CD14-positive monocyte (primary cell): ENCODE data around the gene TTC36. TPM values are rescaled to one million over a fixed set of nuclear protein-coding genes. Genes with fewer than 3 reads are reported as not detected.

Experiments
- DNase-seq, 3 donors: peaks; one replicate each; pipeline ENCODE4 v3.0.0-alpha.2; 2011 to 2022
- H2AFZ ChIP-seq: 2 replicates; pipeline ENCODE4 v1.6.0; 2012; ENCODE audit warnings: mild to moderate bottlenecking, low read depth, low read length, inconsistent platforms; ENCODE audit not compliant: insufficient read depth, poor library complexity, severe bottlenecking
- H3K27ac ChIP-seq, 2 donors: 1 replicate in 1 of 2; 2 replicates in 1 of 2; pipeline ENCODE4 v1.5.1; 2012 to 2013; ENCODE audit warnings: low read length in 2 of 2, control low read depth in 1 of 2, inconsistent platforms in 1 of 2, low read depth in 1 of 2, mild to moderate bottlenecking in 1 of 2
- H3K27me3 ChIP-seq, 2 donors: one replicate each; pipeline versions ENCODE4 v1.6.0 to v1.6.1; 2011 to 2013; ENCODE audit warnings: low read length in 2 of 2; ENCODE audit not compliant: control insufficient read depth in 2 of 2, insufficient read depth in 2 of 2
- H3K36me3 ChIP-seq, 2 donors: replicated peaks in 1 of 2; 1 replicate in 1 of 2; 2 replicates in 1 of 2; pipeline versions ENCODE4 v1.5.1 to v1.6.1; 2012 to 2013; ENCODE audit warnings: low read length in 2 of 2, control low read depth in 1 of 2, inconsistent platforms in 1 of 2, mild to moderate bottlenecking in 1 of 2; ENCODE audit not compliant: insufficient read depth in 2 of 2, control insufficient read depth in 1 of 2
- H3K4me1 ChIP-seq, 2 donors: 1 replicate in 1 of 2; 2 replicates in 1 of 2; pipeline versions ENCODE4 v1.5.1 to v1.6.1; 2012 to 2013; ENCODE audit warnings: low read length in 2 of 2, control low read depth in 1 of 2, inconsistent platforms in 1 of 2, mild to moderate bottlenecking in 1 of 2, moderate library complexity in 1 of 2; ENCODE audit not compliant: insufficient read depth in 2 of 2, control insufficient read depth in 1 of 2
- H3K4me2 ChIP-seq: replicated peaks from 2 replicates; pipeline ENCODE3; 2012; ENCODE audit warnings: low read length, moderate library complexity, mild to moderate bottlenecking; ENCODE audit not compliant: poor library complexity, severe bottlenecking; ENCODE audit errors: extremely low read depth
- H3K4me3 ChIP-seq, 3 experiments: fragments of 200-600 bp in 1 of 3; sonication (generic) in 1 of 3; replicated peaks in 1 of 3; 1 replicate in 2 of 3; 2 replicates in 1 of 3; pipeline ENCODE4 v1.5.1; 2011 to 2013; ENCODE audit warnings: low read length in 3 of 3, mild to moderate bottlenecking in 3 of 3, control low read depth in 2 of 3, low read depth in 2 of 3, inconsistent platforms in 1 of 3, moderate library complexity in 1 of 3
- H3K79me2 ChIP-seq: 2 replicates; pipeline ENCODE4 v1.6.0; 2012; ENCODE audit warnings: mild to moderate bottlenecking, control low read depth, inconsistent platforms, low read length, moderate library complexity; ENCODE audit not compliant: insufficient read depth
- H3K9ac ChIP-seq: 2 replicates; pipeline ENCODE4 v1.6.0; 2017; ENCODE audit warnings: low read length, mild to moderate bottlenecking; ENCODE audit not compliant: insufficient read depth, poor library complexity, severe bottlenecking
- H3K9me3 ChIP-seq, 2 donors: replicated peaks in 1 of 2; 1 replicate in 1 of 2; 2 replicates in 1 of 2; pipeline versions ENCODE4 v1.5.1 to v1.6.1; 2012 to 2013; ENCODE audit warnings: low read length in 2 of 2, control low read depth in 1 of 2; ENCODE audit not compliant: control insufficient read depth in 1 of 2, insufficient read depth in 1 of 2
- H4K20me1 ChIP-seq: 2 replicates; pipeline ENCODE4 v1.6.0; 2012; ENCODE audit warnings: mild to moderate bottlenecking, low read length, control low read depth, moderate library complexity; ENCODE audit not compliant: insufficient read depth
- H3K27ac Mint-ChIP-seq, 7 donors: one replicate each; pipeline ENCODE4 v1.8.0; 2020; ENCODE audit warnings: mild to moderate bottlenecking in 7 of 7, mixed read lengths in 7 of 7, moderate library complexity in 6 of 7, inconsistent platforms in 2 of 7
- H3K27me3 Mint-ChIP-seq, 3 donors: one replicate each; pipeline ENCODE4 v1.8.0; 2021 to 2022; ENCODE audit warnings: low read depth in 3 of 3, mild to moderate bottlenecking in 3 of 3, mixed read lengths in 3 of 3, moderate library complexity in 3 of 3, inconsistent platforms in 1 of 3
- H3K36me3 Mint-ChIP-seq, 2 donors: one replicate each; pipeline ENCODE4 v1.8.0; 2020; ENCODE audit warnings: mixed read lengths in 2 of 2, inconsistent platforms in 1 of 2, mild to moderate bottlenecking in 1 of 2
- H3K4me1 Mint-ChIP-seq: one replicate; pipeline ENCODE4 v1.8.0; 2020; ENCODE audit warnings: mild to moderate bottlenecking, mixed read lengths
- H3K4me3 Mint-ChIP-seq, 2 donors: one replicate each; pipeline ENCODE4 v1.8.0; 2020; ENCODE audit warnings: mild to moderate bottlenecking in 2 of 2, mixed read lengths in 2 of 2, moderate library complexity in 1 of 2
- H3K9me3 Mint-ChIP-seq, 7 donors: one replicate each; pipeline ENCODE4 v1.8.0; 2020 to 2022; ENCODE audit warnings: mixed read lengths in 7 of 7, mild to moderate bottlenecking in 6 of 7, moderate library complexity in 6 of 7, inconsistent platforms in 2 of 7
- WGBS: methylation state at CpG from one replicate; pipeline ENCODE4 v1.1.5; 2013; ENCODE audit warnings: missing lambda C conversion rate; ENCODE audit not compliant: insufficient coverage; 5-methylcytosine and 5-hydroxymethylcytosine counted together
- intact Hi-C, 2 donors: fragments of 100-400 bp; cut with micrococcal nuclease; formaldehyde crosslinking; loops; one replicate each; pipeline versions ENCODE4 v1.15.0 to v1.15.1; 2023
- polyA plus RNA-seq, 3 donors: library from polyadenylated mRNA; depleted of rRNA in 1 of 3; unstranded in 2 of 3; stranded (reverse) in 1 of 3; fragments of 300-500 nt in 2 of 3; fragments of >200 nt in 1 of 3; fragmentation: Illumina TruSeq in 2 of 3; gene quantifications; 1 replicate in 2 of 3; 2 replicates in 1 of 3; pipeline ENCODE4 v1.2.3, GENCODE V29; 2012 to 2021
- TF ChIP-seq, protein P1 (sequence below): fragments of 200-600 bp; IDR thresholded peaks from one replicate; pipeline ENCODE4 v1.8.0; 2022; ENCODE audit warnings: antibody characterized with exemption, mild to moderate bottlenecking

TTC36 gene
- polyA plus RNA-seq, 3 donors, result not detected

DNA sequence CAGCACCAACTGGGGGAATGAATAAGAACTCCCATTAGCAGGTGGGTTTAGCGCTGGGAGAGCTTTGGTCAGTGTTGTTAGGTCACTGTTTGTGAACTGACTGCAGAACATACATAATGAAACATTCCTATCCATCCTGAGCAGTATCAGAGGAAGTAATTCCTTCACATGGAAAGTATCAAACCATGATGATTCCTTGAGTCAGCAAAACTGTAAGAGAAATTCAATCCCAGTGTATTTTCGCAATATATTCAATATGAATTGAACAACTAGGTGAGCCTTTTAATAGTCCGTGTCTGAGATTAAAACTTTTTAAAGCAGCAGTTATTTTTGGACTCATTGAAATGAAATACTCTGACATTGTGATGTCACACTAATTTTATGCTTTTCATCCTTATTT is 42.9 kb upstream of the TTC36 start:
- H3K9me3 ChIP-seq, result no peaks in the 10 kb centered on the region
- no peaks in the 10 kb centered on the region for H3K4me1 ChIP-seq
- H3K4me3 ChIP-seq, result no peak overlapping the region
- no peaks in the 10 kb centered on the region for H3K27me3 Mint-ChIP-seq
- no peak overlapping the region for H3K27ac Mint-ChIP-seq
- TF ChIP-seq, protein P1, sequence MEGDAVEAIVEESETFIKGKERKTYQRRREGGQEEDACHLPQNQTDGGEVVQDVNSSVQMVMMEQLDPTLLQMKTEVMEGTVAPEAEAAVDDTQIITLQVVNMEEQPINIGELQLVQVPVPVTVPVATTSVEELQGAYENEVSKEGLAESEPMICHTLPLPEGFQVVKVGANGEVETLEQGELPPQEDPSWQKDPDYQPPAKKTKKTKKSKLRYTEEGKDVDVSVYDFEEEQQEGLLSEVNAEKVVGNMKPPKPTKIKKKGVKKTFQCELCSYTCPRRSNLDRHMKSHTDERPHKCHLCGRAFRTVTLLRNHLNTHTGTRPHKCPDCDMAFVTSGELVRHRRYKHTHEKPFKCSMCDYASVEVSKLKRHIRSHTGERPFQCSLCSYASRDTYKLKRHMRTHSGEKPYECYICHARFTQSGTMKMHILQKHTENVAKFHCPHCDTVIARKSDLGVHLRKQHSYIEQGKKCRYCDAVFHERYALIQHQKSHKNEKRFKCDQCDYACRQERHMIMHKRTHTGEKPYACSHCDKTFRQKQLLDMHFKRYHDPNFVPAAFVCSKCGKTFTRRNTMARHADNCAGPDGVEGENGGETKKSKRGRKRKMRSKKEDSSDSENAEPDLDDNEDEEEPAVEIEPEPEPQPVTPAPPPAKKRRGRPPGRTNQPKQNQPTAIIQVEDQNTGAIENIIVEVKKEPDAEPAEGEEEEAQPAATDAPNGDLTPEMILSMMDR, result no peak
- no peak for DNase-seq
- H3K4me2 ChIP-seq, result no peak overlapping the region
- no peaks in the 10 kb centered on the region for H3K27me3 ChIP-seq
- no peak overlapping the region for H3K4me3 Mint-ChIP-seq
- peaks cover 61 to 77% of the 10 kb centered on the region in 2 donors for H3K36me3 Mint-ChIP-seq
- H4K20me1 ChIP-seq, result no peaks in the 10 kb centered on the region
- peaks cover 58 to 87% of the 10 kb centered on the region in 2 donors for H3K36me3 ChIP-seq
- H3K4me1 Mint-ChIP-seq, result no peaks in the 10 kb centered on the region
- no peak overlapping the region for H3K27ac ChIP-seq
- no peaks in the 10 kb centered on the region for H3K9me3 Mint-ChIP-seq
- intact Hi-C loops, result loop anchor here (10.0 kb wide), 2 partner anchors 280 to 340 kb away; no protein-coding TSS in a partner anchor
- H2AFZ ChIP-seq, result no peak overlapping the region
- H3K79me2 ChIP-seq, result no peaks in the 10 kb centered on the region
- H3K9ac ChIP-seq, result no peak overlapping the region
- 100% methylated on average over 1 of the region's 3 CpGs for WGBS

DNA sequence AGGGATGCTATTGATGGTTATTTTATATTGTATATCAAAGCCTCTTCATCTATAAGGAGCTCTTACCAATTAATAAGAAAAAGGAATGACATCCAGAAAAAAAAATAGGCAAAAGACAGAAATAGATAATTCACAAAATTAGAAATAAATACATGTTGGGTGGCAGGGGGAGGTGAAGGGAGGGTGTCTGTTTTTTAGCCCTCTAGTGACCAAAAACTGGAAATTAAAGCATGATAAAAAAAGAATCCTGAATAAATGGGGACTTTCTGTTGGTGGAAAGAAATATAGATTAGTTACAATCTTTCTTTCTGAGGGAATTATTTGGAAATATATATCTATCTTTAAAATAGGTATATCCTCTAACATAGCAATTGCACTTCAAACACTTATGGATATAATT is 42.0 kb upstream of the TTC36 start:
- H3K27me3 Mint-ChIP-seq, result no peaks in the 10 kb centered on the region
- H3K36me3 ChIP-seq, result peaks cover 58 to 87% of the 10 kb centered on the region in 2 donors
- no peaks in the 10 kb centered on the region for H3K4me1 ChIP-seq
- intact Hi-C loops, result loop anchor here (5.0 to 10.0 kb wide), 3 partner anchors 88 to 340 kb away; no protein-coding TSS in a partner anchor
- no peak overlapping the region for H3K4me3 Mint-ChIP-seq
- H4K20me1 ChIP-seq, result no peaks in the 10 kb centered on the region
- peak overlapping the region in 1 of 7 donors; percentile 57 for H3K27ac Mint-ChIP-seq
- no peak overlapping the region for H2AFZ ChIP-seq
- no peaks in the 10 kb centered on the region for H3K9me3 ChIP-seq
- H3K79me2 ChIP-seq, result no peaks in the 10 kb centered on the region
- no peak overlapping the region for H3K27ac ChIP-seq
- TF ChIP-seq, protein P1, result no peak
- no peak overlapping the region for H3K4me3 ChIP-seq
- no peaks in the 10 kb centered on the region for H3K4me1 Mint-ChIP-seq
- H3K36me3 Mint-ChIP-seq, result peaks cover 63 to 78% of the 10 kb centered on the region in 2 donors
- no peak overlapping the region for H3K9ac ChIP-seq
- H3K4me2 ChIP-seq, result no peak overlapping the region
- H3K9me3 Mint-ChIP-seq, result no peaks in the 10 kb centered on the region
- H3K27me3 ChIP-seq, result no peaks in the 10 kb centered on the region
- no peak for DNase-seq
